HepG2 (cell line): ENCODE results near the gene CTXN1. TPM values are rescaled to one million over a fixed set of nuclear protein-coding genes. Genes with fewer than 3 reads are reported as not detected.
A peak's percentile ranks its signal among the peaks of the same experiment; 100 is the strongest.

ENCODE experiments used
- ARNTL ChIP-seq: sonication (generic); formaldehyde crosslinking; IDR thresholded peaks from 2 replicates; pipeline ENCODE4 v1.4.0; 2020; ENCODE audit warnings: mild to moderate bottlenecking, missing genetic modification reagents
- GABPA ChIP-seq, 2 experiments: IDR thresholded peaks; 2 replicates each; pipeline ENCODE4 v1.6.1; 2011 to 2016; ENCODE audit warnings: low read depth in 2 of 2, low read length in 1 of 2, missing biosample characterization in 1 of 2, missing genetic modification characterization in 1 of 2
- HDAC1 ChIP-seq: sonication (generic); formaldehyde crosslinking; IDR thresholded peaks from 2 replicates; pipeline ENCODE4 v1.5.1; 2020; ENCODE audit warnings: mild to moderate bottlenecking, missing genetic modification reagents
- HOXA9 ChIP-seq: sonication (generic); formaldehyde crosslinking; IDR thresholded peaks from 2 replicates; pipeline ENCODE4 v1.8.1; 2022; ENCODE audit warnings: missing genetic modification reagents, mild to moderate bottlenecking, moderate library complexity, borderline replicate concordance
- ISX ChIP-seq: sonication (generic); formaldehyde crosslinking; conservative IDR thresholded peaks from 2 replicates; pipeline ENCODE4 v1.5.0; 2020; ENCODE audit warnings: missing genetic modification reagents
- MATR3 ChIP-seq: sonication (generic); formaldehyde crosslinking; IDR thresholded peaks from 2 replicates; pipeline ENCODE4 v1.4.0; 2020; ENCODE audit warnings: missing genetic modification reagents
- NFIB ChIP-seq: sonication (generic); formaldehyde crosslinking; IDR thresholded peaks from 2 replicates; pipeline ENCODE4 v1.9.0; 2021; ENCODE audit warnings: missing genetic modification reagents, mild to moderate bottlenecking, borderline replicate concordance
- NR2C2 ChIP-seq: sonication (generic); formaldehyde crosslinking; IDR thresholded peaks from 2 replicates; pipeline ENCODE4 v1.4.0; 2020; ENCODE audit warnings: missing genetic modification reagents, mild to moderate bottlenecking, moderate library complexity, borderline replicate concordance
- PAX8 ChIP-seq: sonication (generic); formaldehyde crosslinking; IDR thresholded peaks from 2 replicates; pipeline ENCODE4 v1.8.0; 2022; ENCODE audit warnings: mild to moderate bottlenecking, missing genetic modification reagents, borderline replicate concordance
- PCBP2 ChIP-seq: fragments of 200-400 bp; formaldehyde crosslinking; optimal IDR thresholded peaks from 2 replicates; pipeline ENCODE3; 2018; ENCODE audit warnings: low read length, low read depth; ENCODE audit not compliant: poor library complexity, severe bottlenecking
- TCF12 ChIP-seq, 2 experiments: fragments of 450-650 bp in 1 of 2; sonication (generic) in 1 of 2; formaldehyde crosslinking in 1 of 2; IDR thresholded peaks; 2 replicates each; pipeline versions ENCODE4 v1.6.1 to v1.8.0; 2017 to 2022; ENCODE audit warnings: antibody characterized with exemption in 1 of 2, mild to moderate bottlenecking in 1 of 2, missing genetic modification reagents in 1 of 2, moderate library complexity in 1 of 2
- TCF7L2 ChIP-seq: IDR thresholded peaks from 2 replicates; pipeline ENCODE4 v1.6.1; 2011; ENCODE audit warnings: mild to moderate bottlenecking, low read depth, low read length, moderate library complexity
- ZBTB1 ChIP-seq: sonication (generic); formaldehyde crosslinking; IDR thresholded peaks from 2 replicates; pipeline ENCODE4 v1.4.0; 2020; ENCODE audit warnings: missing genetic modification reagents, borderline replicate concordance
- ZC3H4 ChIP-seq: sonication (generic); formaldehyde crosslinking; IDR thresholded peaks from 2 replicates; pipeline ENCODE4 v1.4.0; 2020; ENCODE audit warnings: missing genetic modification reagents, borderline replicate concordance
- ZIK1 ChIP-seq: sonication (generic); formaldehyde crosslinking; IDR thresholded peaks from 2 replicates; pipeline ENCODE4 v1.5.0; 2020; ENCODE audit warnings: mild to moderate bottlenecking, low read depth, missing genetic modification reagents, borderline replicate concordance
- ZNF282 ChIP-seq: fragments of 450-650 bp; IDR thresholded peaks from 2 replicates; pipeline ENCODE4 v1.6.1; 2018; ENCODE audit not compliant: partially characterized antibody
- ZNF619 ChIP-seq: sonication (generic); formaldehyde crosslinking; IDR thresholded peaks from 2 replicates; pipeline ENCODE4 v1.4.0; 2020; ENCODE audit warnings: mild to moderate bottlenecking, missing genetic modification reagents
- ZNF816 ChIP-seq: sonication (generic); formaldehyde crosslinking; IDR thresholded peaks from 2 replicates; pipeline ENCODE4 v1.8.0; 2022; ENCODE audit warnings: missing genetic modification reagents, mild to moderate bottlenecking, borderline replicate concordance
- polyA plus RNA-seq, 8 experiments: library from polyadenylated mRNA; depleted of rRNA in 3 of 8; stranded (reverse) in 7 of 8; unstranded in 1 of 8; fragments of >200 nt; fragmentation: Illumina TruSeq in 4 of 8; extraction: Trizol in 4 of 8; gene quantifications; 2 replicates each; pipeline versions ENCODE4 v1.2.1 to v1.2.3, GENCODE V29; 2011 to 2016; ENCODE audit warnings: low read depth in 4 of 8, missing spikeins in 1 of 8, mixed read lengths in 1 of 8; ENCODE audit not compliant: insufficient read depth in 1 of 8
- total RNA-seq, 5 experiments: library from RNA; depleted of rRNA; stranded (reverse); fragments of >200 nt; fragmentation: Illumina TruSeq; extraction: Trizol; gene quantifications; 2 replicates each; pipeline ENCODE4 v1.2.3, GENCODE V29; 2016; ENCODE audit warnings: low read depth in 1 of 5
- TF ChIP-seq, protein P1 (sequence below), 2 experiments: sonication (generic) in 1 of 2; formaldehyde crosslinking in 1 of 2; IDR thresholded peaks; 2 replicates each; pipeline versions ENCODE4 v1.4.0 to v1.6.1; 2018 to 2020; ENCODE audit warnings: missing genetic modification reagents in 2 of 2, borderline replicate concordance in 1 of 2, low read depth in 1 of 2, mild to moderate bottlenecking in 1 of 2, missing biosample characterization in 1 of 2
- TF ChIP-seq, protein P2 (sequence below): IDR thresholded peaks from 2 replicates; pipeline ENCODE4 v1.6.1; 2018; ENCODE audit warnings: missing genetic modification reagents
- TF ChIP-seq, protein P3 (sequence below): sonication (generic); formaldehyde crosslinking; IDR thresholded peaks from 2 replicates; pipeline ENCODE4 v1.4.0; 2020; ENCODE audit warnings: missing genetic modification reagents
- TF ChIP-seq, protein P4 (sequence below): sonication (generic); formaldehyde crosslinking; IDR thresholded peaks from 2 replicates; pipeline ENCODE4 v1.8.1; 2023; ENCODE audit warnings: mild to moderate bottlenecking, missing genetic modification reagents

Gene CTXN1
- total and polyA plus RNA-seq, 2 of the 13 experiments (the other 11 are each of a cell fraction or from before 2014, with no cell fraction given) = 0.11 TPM; not detected in 1

DNA sequence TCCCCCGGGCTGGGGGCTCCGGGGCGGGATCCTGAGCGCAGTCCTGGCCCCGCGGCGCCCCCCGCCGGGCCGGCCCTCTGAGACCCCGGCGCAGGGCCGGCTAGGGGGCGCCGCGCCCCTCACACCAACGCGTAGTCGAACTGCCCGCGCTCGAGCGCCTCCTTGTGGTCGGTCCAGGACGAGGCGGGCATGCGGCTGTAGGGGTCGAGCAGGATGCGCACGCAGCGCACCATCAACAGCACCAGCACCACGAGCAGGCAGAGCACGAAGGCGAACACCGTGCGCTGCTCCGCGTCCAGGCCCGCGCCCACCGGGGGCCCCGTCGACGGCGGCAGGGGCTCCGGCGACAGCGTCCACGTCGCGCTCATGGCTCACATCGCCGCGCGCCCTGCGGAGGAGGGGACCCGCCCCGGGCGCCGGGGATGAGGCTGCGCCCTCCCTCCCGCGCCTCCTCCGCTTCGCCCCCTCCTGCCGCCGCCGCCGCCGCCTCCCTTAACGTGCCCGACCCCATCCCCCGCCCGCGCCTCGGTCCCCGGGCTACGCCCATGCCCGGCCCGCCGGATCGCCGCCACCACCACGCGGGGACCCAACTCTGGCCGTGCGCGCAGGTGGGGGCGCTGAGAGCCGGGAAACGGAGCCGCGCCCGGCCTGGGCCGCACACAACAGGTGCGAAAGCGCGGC lies 624 bp downstream of the CTXN1 start (continued):
- TF ChIP-seq, protein P1, sequence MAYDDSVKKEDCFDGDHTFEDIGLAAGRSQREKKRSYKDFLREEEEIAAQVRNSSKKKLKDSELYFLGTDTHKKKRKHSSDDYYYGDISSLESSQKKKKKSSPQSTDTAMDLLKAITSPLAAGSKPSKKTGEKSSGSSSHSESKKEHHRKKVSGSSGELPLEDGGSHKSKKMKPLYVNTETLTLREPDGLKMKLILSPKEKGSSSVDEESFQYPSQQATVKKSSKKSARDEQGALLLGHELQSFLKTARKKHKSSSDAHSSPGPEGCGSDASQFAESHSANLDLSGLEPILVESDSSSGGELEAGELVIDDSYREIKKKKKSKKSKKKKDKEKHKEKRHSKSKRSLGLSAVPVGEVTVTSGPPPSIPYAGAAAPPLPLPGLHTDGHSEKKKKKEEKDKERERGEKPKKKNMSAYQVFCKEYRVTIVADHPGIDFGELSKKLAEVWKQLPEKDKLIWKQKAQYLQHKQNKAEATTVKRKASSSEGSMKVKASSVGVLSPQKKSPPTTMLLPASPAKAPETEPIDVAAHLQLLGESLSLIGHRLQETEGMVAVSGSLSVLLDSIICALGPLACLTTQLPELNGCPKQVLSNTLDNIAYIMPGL (CRISPR knock-in tag; IDR thresholded peaks at IDR 0.05; ENCODE audit: borderline replicate concordance in 1 of 2, low read depth in 1 of 2) = peak; percentile 70 to 89
- TF ChIP-seq HDAC1 (CRISPR knock-in tag) = peak; percentile 44; the same call in 1 of the 2 replicates
- no peak for TF ChIP-seq PCBP2
- no peak for TF ChIP-seq NR2C2
- TF ChIP-seq, protein P2, sequence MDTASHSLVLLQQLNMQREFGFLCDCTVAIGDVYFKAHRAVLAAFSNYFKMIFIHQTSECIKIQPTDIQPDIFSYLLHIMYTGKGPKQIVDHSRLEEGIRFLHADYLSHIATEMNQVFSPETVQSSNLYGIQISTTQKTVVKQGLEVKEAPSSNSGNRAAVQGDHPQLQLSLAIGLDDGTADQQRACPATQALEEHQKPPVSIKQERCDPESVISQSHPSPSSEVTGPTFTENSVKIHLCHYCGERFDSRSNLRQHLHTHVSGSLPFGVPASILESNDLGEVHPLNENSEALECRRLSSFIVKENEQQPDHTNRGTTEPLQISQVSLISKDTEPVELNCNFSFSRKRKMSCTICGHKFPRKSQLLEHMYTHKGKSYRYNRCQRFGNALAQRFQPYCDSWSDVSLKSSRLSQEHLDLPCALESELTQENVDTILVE = peak; percentile 48; the same call in 1 of the 2 replicates
- TF ChIP-seq, protein P3, sequence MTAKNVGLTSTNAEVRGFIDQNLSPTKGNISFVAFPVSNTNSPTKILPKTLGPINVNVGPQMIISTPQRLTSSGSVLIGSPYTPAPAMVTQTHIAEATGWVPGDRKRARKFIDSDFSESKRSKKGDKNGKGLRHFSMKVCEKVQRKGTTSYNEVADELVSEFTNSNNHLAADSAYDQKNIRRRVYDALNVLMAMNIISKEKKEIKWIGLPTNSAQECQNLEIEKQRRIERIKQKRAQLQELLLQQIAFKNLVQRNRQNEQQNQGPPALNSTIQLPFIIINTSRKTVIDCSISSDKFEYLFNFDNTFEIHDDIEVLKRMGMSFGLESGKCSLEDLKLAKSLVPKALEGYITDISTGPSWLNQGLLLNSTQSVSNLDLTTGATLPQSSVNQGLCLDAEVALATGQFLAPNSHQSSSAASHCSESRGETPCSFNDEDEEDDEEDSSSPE (CRISPR knock-in tag) = peak; percentile 87
- no peak for TF ChIP-seq NFIB (CRISPR knock-in tag)
- TF ChIP-seq ZNF619 (CRISPR knock-in tag) = no peak
- TF ChIP-seq ZNF816 (CRISPR knock-in tag) = no peak
- TF ChIP-seq TCF12 (IDR thresholded peaks at IDR 0.05) = no peak
- TF ChIP-seq TCF12 (CRISPR knock-in tag; IDR thresholded peaks at IDR 0.05) = no peak
- TF ChIP-seq TCF7L2 = no peak
- TF ChIP-seq, protein P4, sequence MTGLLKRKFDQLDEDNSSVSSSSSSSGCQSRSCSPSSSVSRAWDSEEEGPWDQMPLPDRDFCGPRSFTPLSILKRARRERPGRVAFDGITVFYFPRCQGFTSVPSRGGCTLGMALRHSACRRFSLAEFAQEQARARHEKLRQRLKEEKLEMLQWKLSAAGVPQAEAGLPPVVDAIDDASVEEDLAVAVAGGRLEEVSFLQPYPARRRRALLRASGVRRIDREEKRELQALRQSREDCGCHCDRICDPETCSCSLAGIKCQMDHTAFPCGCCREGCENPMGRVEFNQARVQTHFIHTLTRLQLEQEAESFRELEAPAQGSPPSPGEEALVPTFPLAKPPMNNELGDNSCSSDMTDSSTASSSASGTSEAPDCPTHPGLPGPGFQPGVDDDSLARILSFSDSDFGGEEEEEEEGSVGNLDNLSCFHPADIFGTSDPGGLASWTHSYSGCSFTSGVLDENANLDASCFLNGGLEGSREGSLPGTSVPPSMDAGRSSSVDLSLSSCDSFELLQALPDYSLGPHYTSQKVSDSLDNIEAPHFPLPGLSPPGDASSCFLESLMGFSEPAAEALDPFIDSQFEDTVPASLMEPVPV (CRISPR knock-in tag) = no peak
- no peak for TF ChIP-seq ZBTB1
- peak; percentile 87 for TF ChIP-seq HOXA9 (CRISPR knock-in tag)
- TF ChIP-seq PAX8 = no peak
- no peak for TF ChIP-seq MATR3 (CRISPR knock-in tag)
- TF ChIP-seq ZIK1 (CRISPR knock-in tag) = peak; percentile 70; the same call in 1 of the 2 replicates
- TF ChIP-seq ARNTL = no peak
- TF ChIP-seq GABPA (IDR thresholded peaks at IDR 0.05; ENCODE audit: low read depth, low read length) = no peak
- no peak for TF ChIP-seq GABPA (CRISPR knock-in tag; IDR thresholded peaks at IDR 0.05; ENCODE audit: low read depth)
- TF ChIP-seq ZC3H4 (CRISPR knock-in tag) = no peak
- peak; percentile 68; the same call in 1 of the 2 replicates for TF ChIP-seq ISX (CRISPR knock-in tag)
- TF ChIP-seq ZNF282 = no peak
